Mesothelial cell of epicardium (in vitro differentiated cells): ENCODE results near the gene RGS17. TPM values are rescaled to one million over a fixed set of nuclear protein-coding genes. Genes with fewer than 3 reads are reported as not detected.

Source experiments
- DNase-seq, 2 experiments: peaks; one replicate each; pipeline ENCODE4 v3.0.0; 2021; ENCODE audit warnings: low spot score in 2 of 2; ENCODE audit not compliant: unreplicated experiment in 2 of 2
- H3K27ac Mint-ChIP-seq: 2 replicates; pipeline ENCODE4 v1.8.0; 2021; ENCODE audit warnings: mixed read lengths
- H3K27me3 Mint-ChIP-seq: 2 replicates; pipeline ENCODE4 v1.8.0; 2021; ENCODE audit warnings: low read depth, mixed read lengths
- H3K36me3 Mint-ChIP-seq: 2 replicates; pipeline ENCODE4 v1.8.0; 2021; ENCODE audit warnings: mixed read lengths
- H3K4me1 Mint-ChIP-seq: 2 replicates; pipeline ENCODE4 v1.8.0; 2021; ENCODE audit warnings: mixed read lengths
- H3K4me3 Mint-ChIP-seq: 2 replicates; pipeline ENCODE4 v1.8.0; 2021; ENCODE audit warnings: mild to moderate bottlenecking, moderate library complexity, mixed read lengths
- H3K9me3 Mint-ChIP-seq: 2 replicates; pipeline ENCODE4 v1.8.0; 2021; ENCODE audit warnings: mixed read lengths
- total RNA-seq: library from RNA; stranded (reverse); gene quantifications from 3 replicates; pipeline ENCODE4 v1.2.1, GENCODE V29; 2021
- TF ChIP-seq, protein P1 (sequence below): fragments of 200-600 bp; sonication (generic); IDR thresholded peaks from one replicate; pipeline ENCODE4 v1.5.0; 2021; ENCODE audit warnings: antibody characterized with exemption; ENCODE audit not compliant: unreplicated experiment

The RGS17 gene
- total RNA-seq, 1 donor from 2014 or later = 1.3 TPM

GRCh38 chr6:152982904-152983636, 148.0 kb downstream of the RGS17 start, which contains the start of gene FBXO5:
TSS of gene FBXO5 (minus strand) at chr6:152983041. CDS start at chr6:152982959, 82 bp downstream.
- peak within 1 kb of the TSS; percentile 99 for H3K27ac Mint-ChIP-seq
- no peaks in the 10 kb centered on the region for H3K9me3 Mint-ChIP-seq

DNA sequence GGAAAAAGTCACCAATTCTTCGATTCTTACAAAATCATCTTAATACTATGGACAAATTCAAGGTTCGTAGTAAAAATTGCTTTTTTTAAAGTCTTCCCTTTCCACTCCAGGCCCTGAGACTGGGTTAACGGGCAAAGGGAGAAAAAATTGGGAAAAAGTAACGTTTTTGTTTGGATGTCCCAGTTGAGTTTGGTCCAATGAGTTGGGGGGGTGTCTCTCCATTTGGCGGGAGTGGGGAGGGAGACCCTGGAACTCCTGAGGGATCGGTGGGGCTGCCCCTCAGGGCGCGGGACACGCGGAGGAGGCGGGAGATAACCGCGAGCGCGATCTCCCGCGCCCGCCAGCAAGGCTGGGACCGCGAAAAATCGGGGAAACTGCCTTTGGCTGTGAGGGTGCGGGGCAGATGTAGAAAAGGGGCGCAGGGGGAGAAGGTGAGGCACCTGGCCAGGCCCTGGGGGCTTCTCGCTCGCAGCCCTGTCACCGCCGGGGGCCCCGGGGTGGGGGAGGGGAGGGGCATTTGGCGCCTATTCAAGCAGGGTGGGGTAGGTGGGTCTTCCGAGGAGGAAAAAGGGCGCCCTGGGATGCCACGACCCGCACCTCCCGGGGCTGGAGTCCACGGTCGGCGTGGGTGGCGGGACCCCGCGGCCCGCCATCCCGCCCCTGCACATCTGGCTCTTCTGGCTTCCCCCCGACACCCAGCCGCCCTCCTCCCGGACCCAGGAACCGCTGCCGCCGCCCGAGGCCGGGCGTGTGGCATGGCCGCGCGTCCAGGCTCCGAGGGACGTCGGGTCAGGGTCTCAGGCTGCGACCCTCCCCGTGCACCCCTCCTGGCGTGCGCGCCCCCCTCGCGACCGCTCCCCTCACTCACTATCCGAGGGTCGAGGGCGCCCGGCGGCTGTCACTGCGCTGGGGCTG, 148.8 kb downstream of the RGS17 start:
- no peak for DNase-seq
- Mint-ChIP-seq H3K9me3 (no peaks in the 10 kb centered on the region), H3K4me1 (peaks cover 36% of the 10 kb centered on the region), H3K27me3 (no peaks in the 10 kb centered on the region), H3K36me3 (peaks cover 4% of the 10 kb centered on the region), H3K4me3 (peak overlapping the region; percentile 94), H3K27ac (peak overlapping the region; percentile 39)
- TF ChIP-seq, protein P1, sequence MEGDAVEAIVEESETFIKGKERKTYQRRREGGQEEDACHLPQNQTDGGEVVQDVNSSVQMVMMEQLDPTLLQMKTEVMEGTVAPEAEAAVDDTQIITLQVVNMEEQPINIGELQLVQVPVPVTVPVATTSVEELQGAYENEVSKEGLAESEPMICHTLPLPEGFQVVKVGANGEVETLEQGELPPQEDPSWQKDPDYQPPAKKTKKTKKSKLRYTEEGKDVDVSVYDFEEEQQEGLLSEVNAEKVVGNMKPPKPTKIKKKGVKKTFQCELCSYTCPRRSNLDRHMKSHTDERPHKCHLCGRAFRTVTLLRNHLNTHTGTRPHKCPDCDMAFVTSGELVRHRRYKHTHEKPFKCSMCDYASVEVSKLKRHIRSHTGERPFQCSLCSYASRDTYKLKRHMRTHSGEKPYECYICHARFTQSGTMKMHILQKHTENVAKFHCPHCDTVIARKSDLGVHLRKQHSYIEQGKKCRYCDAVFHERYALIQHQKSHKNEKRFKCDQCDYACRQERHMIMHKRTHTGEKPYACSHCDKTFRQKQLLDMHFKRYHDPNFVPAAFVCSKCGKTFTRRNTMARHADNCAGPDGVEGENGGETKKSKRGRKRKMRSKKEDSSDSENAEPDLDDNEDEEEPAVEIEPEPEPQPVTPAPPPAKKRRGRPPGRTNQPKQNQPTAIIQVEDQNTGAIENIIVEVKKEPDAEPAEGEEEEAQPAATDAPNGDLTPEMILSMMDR = no peak

More at GRCh38 chr6:152982904-152983636, 148.0 kb downstream of the RGS17 start, which contains the start of gene FBXO5:
- peaks cover 36% of the 10 kb centered on the region for H3K4me1 Mint-ChIP-seq
- H3K36me3 Mint-ChIP-seq = peaks cover 5% of the 10 kb centered on the region
- no peaks in the 10 kb centered on the region for H3K27me3 Mint-ChIP-seq
- DNase-seq = peak; percentile 94 to 97
- H3K4me3 Mint-ChIP-seq = peak within 1 kb of the TSS; percentile 94
- TF ChIP-seq, protein P1 = no peak

GRCh38 chr6:152981219-152981618, 149.9 kb downstream of the RGS17 start:
- DNase-seq = no peak
- TF ChIP-seq, protein P1 = no peak
- Mint-ChIP-seq H3K4me3 (peak overlapping the region; percentile 82), H3K36me3 (no peaks in the 10 kb centered on the region), H3K27me3 (no peaks in the 10 kb centered on the region), H3K9me3 (no peaks in the 10 kb centered on the region), H3K4me1 (peaks cover 36% of the 10 kb centered on the region), H3K27ac (no peak overlapping the region)

DNA sequence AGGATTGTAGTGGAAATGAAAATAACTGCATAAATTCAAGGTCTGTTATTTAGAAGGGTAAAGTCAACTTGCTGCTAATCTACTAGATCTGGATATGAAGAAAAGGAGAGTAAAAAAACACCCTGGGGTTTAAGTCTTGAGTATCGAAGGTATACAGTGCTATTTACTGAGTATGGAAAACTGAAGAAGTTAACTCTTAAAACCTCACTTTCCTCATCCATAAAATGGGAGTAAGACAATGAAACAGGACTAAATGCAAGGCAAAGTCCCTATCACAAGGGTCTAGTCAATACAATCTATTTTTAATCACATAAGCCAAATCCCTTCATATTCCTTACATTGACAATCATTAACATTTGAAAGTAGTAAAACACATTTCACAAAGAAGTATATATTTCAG, 150.4 kb downstream of the RGS17 start:
- DNase-seq = no peak
- H3K36me3 Mint-ChIP-seq = no peaks in the 10 kb centered on the region
- no peaks in the 10 kb centered on the region for H3K27me3 Mint-ChIP-seq
- H3K27ac Mint-ChIP-seq = no peak overlapping the region
- no peaks in the 10 kb centered on the region for H3K9me3 Mint-ChIP-seq
- H3K4me1 Mint-ChIP-seq = peaks cover 36% of the 10 kb centered on the region
- peak overlapping the region; percentile 82 for H3K4me3 Mint-ChIP-seq
- TF ChIP-seq, protein P1 = no peak

GRCh38 chr6:152979116-152979515, 152.0 kb downstream of the RGS17 start:
- DNase-seq = no peak
- TF ChIP-seq, protein P1 = no peak
- Mint-ChIP-seq H3K36me3 (peaks cover 9% of the 10 kb centered on the region), H3K4me1 (peaks cover 27% of the 10 kb centered on the region), H3K4me3 (no peak overlapping the region), H3K27ac (no peak overlapping the region), H3K27me3 (no peaks in the 10 kb centered on the region), H3K9me3 (no peaks in the 10 kb centered on the region)
